GM18861 (cell line): ENCODE measurements around the gene CACNB4.
"Not testable (repeated sequence)": the region's sequence is repeated elsewhere in the genome, so short reads cannot be mapped to it uniquely, and the experiment has no call there.

Experiments used
- ATAC-seq: cut with Tn5 transposase; IDR thresholded peaks from one replicate; pipeline ENCODE4 v1.9.1; 2021; ENCODE audit not compliant: unreplicated experiment

CACNB4 gene

DNA sequence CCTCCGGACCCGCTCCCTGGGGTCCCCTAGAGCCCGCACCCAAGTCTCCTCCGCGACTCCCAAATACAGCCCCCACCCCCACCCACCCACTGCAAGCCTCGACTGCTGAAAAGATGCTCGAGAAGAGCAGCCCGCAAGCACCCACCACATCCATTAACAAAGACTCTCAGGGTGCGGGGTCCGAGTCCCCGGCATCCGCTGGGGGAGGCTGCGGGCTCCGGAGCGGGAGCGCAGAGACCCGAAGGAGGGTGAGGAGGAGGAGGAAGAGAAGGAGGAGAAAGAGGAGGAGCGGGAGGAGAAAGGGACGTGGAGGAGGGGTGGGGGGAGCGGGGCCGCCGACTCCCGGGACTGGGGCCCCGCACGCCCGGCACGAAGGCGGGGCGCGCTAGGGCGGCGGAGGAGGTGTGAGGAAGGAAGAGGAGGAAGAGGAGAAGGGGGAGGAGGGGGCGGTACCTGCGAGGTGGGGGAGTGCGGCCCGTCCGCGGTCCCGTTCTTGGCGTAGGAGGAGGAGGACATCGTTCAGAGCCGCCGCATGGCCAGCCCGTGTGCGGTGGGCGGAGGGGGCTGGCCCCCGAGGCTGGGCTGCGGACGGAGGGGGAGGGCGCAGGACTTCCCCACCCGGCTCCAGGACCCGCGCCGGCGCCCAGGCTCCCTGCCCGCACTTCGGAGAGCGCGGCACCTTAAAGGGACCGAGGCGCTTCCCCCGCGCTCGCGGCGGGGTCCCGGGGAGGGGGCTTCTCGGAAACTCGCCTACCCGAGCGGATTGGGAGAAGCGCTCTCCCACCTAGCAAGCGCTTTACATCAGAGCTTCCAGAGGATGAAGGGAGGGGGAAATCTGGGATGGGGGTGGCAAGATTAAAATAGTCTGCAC is at the start of gene CACNB4:
TSS of gene CACNB4 (minus strand) at position 549 of the 871 bp plus-strand sequence.
- ATAC-seq: no peak

DNA sequence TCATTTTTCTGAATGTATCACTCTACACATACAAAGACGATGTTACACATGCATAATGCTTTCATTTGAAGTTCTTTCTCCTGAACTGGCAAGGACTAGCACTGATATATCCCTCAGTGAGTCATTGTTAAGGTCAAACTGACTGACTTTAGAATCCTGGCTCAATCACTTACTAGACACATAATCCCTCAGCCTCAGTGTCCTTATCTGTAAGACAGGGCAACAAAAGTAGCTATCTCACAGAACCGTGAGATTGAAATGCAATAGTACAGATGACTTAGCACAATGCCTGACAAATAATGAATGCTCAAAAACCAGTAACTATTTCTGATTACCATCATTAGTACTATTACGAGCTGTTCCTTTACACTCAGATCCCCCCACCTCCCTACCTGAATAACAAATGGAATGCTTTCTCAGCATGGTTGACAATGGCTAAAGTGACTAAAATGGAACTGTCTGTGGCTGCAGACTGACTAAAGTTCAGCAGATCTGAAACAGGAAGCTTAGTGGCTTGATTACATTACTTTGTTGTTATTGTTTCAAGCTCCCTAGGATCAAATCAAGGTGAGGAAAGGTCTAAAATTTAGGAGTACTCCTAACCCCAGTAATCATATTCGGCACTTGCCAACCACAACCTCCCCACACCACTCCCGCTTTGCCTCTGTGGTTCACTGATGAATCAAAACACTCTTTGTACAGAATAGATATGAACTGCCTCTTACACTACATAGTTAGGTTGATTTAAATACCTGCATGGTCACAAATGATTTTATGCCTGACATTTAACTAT is 35.8 kb upstream of the CACNB4 start:
- peak; percentile 71 for ATAC-seq

DNA sequence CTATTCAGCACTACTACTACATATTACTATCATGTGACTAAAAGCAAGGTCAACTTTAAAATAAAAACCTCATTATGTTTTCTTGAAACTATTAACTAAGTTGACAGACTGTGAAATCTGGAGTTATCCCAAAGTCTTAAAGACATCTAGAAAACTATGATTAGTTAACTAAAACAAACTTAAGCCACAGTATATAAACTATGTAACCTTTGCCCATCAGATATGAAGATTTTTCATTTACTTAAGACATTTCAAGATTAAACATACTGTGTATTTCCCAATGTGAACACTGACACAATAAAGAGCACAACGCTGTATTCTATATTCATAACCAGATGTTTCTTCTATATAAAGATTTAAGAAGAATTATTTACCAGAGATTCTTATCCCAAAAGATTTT is 33.5 kb upstream of the CACNB4 start:
- ATAC-seq: no peak

DNA sequence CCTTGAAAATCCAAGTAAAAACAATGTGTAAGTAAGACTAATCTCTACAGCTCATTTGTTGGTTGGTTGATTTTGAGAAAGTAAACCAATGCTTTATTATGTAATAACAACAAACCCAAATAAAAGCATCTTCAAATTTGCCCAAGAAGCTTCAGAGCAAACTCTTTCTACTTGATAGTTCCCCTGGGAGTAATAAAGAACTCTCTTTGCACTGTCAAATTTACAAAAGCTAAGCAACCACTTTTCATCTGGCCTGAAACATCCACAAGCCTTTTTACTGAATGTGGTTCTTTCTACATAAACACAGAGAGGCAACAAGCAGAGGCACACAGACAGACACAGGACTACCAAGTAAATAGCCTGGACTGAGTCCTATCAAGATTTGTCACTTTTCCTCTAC is 28.8 kb upstream of the CACNB4 start:
- no peak for ATAC-seq

DNA sequence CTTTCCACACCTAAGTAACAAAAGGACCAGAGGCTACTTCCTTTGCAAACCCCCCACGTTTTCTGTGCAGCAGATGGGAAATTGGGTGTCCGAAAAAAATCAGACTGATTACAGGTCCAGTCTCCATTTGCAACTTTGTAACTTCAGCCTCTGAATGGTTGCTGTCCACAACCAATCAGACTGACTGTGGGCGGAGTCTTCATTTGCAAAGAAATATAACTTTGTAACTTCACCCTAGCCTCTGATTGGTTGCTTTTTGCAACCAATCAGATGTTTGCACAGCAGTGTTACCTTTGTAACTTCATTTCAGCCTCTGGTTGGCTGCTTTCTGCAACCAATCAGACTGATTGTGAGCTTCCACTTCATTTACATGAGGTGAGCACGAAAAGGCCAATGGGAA is 27.8 kb upstream of the CACNB4 start:
- ATAC-seq: no peak

DNA sequence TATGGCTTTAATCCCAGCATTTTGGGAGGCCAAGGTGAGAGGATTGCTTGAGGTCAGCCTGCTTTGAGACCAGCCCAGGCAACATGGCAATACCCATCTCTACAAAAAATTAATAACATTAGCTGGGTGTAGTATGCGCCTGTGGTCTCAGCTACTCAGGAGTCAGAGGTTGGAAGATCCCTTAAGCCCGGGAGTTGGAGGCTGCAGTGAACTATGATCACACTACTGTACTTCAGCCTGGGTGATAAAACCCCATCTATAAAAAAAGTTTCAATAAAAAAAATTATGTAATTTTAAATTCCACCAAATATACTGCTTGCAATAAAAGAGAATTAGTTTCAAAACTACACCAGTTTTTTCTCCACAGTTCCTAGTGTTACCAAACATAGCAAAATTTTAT is 23.3 kb upstream of the CACNB4 start:
- no peak for ATAC-seq

DNA sequence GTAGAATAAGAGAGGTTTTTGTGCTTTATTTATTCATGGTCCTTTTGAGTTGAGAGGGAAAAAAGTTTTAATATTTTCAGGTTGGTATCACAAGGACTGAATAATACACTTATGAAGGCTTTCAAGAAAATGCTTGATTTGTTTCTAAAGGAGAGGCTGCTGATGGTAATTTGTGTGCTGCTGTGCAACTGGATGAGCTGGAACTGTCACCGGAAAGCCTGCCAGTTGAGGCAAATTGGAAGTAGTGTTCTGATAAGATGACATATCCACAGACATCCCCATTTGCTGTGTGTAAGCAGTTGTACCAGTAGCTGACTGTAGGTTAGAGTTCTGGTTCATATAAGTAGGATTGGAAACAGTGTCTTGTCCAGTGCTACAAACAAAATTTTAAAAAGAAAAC is 21.6 kb upstream of the CACNB4 start:
- no peak for ATAC-seq

DNA sequence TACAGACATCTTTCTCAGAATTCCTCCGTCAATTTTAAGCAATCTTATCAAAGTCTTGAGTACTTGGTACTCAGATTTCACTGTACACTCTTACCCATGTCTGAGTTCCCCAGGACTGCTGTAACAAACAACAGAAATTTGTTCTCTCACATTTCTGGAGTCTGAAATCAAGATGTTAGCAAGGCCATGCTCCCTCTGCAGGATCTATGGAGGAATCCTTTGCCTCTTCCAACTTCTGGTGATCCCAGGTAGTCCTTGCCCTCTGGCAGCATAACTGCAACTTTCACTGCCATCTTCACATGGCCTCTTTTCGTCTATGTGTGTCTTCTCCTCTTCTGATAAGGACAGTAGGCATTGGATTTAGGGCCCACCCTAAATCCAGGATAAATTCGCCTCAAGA is 17.1 kb upstream of the CACNB4 start:
- ATAC-seq: no peak

DNA sequence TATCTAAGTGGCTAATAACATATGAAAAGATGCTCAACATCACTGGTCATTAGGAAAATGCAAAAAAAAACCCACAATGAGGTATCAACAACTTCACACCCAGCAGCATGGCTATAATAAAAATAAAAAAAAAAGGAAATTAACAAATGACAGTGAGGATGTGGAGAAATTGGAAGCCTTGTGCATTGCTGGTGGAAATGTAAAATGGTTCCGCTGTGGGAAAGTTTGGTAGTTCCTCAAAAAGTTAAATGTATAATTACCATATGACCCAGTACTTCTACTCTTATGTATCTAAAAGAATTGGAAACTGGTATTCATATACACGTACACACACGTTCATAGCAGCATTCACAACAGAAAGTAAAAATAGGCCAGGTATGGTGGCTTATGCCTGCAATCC is 15.5 kb upstream of the CACNB4 start:
- no peak for ATAC-seq

DNA sequence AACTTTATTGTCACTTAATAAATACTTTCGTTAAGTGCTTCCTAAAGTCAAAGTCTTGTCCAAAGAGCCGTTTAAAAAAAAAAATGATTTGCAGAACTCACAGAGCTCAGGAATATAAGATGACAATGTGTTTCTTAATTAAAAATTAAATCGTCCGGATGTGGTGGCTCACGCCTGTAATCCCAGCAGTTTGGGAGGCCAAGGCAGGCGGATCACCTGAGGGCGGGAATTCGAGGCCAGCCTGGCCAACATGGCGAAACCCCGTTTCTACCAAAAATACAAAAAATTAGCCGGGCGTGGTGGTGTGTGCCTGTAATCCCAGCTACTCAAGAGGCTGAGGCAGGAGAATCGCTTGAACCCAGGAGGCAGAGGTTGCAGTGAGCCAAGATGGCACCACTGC is 8.3 kb upstream of the CACNB4 start:
- not testable (repeated sequence) for ATAC-seq

DNA sequence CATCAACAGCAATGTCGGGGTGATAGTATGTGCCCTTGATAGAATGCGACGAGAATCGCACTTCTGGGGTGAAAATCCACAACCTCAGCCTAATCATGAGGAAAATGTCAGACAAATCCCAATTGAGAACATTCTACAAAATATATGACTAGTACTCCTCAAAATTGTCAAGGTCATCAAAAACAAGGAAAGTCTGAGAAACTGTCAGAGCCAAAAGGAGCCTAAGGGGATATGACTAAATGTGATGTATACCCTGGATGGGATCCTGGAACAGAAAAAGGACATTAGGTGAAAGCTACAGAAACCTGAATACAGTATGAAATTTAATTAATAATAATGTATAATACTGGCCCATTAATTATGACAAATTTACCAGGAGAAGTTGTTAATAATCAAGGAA is 7.6 kb upstream of the CACNB4 start:
- ATAC-seq: no peak

DNA sequence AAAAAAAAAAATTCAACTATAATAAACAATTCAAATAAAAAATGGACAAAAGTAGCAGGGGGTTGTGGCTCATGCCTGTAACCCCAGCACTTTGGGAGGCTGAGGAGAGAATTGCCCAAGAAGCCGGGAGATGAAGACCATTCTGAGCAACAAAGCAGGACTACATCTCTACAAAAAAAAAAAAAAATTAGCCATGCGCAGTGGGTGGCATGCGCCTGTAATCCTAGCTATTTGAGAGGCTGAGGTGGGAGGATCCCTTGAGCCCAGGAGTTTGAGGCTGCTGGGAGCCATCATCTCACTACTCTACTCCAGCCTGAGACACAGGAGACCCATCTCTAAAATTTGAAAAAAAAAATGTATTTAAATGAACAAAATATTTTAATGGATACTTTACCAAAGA is 4.4 kb upstream of the CACNB4 start:
- ATAC-seq: no peak

DNA sequence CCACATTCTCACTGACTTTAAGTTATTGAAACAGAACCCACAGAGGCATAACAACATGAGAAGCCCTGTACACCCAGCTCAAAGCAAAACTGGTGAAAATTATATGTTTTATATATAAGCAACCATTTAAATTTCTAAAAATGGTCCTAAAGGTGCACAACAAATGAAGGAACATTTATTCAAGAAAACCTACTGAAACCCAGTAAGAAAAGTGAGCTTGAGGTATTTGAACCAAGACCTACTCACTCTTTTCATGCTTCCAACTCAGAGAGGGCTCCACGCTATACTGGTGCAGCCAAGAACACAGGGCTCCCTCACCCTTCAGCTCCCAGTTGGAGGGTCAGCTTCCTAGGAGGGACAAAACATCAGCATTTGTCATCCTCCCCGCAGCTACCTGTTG is 2.1 kb upstream of the CACNB4 start:
- ATAC-seq: no peak

DNA sequence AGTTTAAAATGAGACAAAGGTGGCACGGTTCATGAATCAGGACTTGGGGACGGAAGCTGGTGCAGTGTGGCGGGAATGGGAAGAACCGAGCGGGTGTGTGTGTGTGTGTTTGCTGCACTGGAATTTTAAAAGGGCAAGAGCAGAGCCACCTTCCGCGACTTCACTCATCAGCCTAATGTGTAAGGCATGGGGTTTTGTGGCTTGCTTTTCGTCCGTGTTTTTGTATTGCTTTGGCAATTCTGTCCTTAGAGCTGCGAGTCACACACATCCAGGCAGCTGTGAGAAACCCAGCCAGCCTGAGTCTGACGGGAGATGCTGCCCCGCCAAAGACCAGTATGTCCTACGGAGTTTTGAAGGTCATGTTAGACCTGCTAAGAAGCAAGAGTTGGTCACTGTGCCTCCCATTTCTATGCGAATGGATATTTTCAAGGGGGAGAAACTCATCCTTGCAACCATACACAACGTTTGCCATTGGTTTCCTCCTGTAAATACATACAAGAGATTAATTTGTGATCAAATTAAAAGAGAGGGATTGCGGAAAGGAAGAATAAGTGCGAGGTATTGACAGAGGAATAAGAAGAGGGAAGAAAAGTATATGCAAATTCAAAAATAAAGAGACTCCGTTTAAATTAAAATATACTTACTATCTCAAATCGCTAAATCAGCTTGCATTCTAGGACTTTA is 665 bp upstream of the CACNB4 start:
- no peak for ATAC-seq

DNA sequence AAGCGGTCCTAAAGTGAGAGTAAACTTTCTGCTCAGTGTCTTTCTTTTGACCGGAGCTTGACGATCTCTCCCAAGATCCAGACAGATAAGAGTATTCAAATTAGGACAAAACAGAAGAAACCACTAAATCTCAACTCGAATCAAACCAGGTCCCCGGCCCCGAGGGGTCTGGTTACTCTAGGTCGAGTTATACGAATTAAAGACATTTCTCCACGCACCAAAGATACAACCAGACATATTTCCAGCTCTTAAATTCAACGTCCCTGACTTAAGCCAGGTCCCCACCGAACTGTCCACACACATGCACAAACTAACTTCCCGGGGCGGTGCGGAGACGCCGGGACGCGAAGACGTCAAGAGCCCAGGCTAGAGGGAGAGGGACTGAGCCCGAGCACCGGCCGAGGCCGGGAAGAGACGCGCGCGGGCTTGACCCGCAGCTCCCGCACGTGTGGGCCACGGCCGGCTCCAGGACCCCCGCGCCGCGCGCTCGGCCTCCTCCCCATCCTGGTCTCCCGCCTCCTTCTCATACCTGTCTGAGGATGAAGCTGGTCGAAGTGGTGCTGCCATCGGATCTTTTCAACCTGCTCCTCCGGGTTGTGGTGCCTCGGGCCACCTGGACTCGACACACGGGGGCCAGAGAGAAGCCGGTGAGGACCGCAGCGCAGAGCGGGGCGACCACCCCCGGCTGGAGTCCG is 896 bp downstream of the CACNB4 start:
- no peak for ATAC-seq

DNA sequence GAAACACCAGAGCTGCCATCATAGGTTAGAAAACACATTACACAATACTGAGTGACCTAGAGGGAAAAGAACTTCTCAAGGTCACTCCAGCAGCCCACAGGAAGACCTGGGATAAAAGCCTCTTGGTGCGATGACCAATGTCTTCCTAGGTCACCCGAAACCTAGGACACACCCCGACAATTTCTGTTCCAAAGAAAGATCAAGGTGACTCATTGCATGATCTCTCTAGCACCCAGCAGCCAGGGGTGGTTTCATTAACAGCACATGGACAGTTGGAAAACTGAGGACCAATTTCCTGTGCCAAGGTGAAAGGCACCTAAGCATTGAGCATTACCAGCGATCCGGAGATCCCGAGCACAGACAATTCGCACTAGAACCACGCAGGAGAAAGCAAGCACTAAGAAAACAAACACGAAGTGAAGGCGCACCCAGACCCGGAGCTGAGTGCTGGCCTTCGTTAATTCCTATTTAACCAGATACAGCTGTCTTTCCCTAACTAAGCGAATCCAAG is 1.5 kb downstream of the CACNB4 start:
- ATAC-seq: no peak

DNA sequence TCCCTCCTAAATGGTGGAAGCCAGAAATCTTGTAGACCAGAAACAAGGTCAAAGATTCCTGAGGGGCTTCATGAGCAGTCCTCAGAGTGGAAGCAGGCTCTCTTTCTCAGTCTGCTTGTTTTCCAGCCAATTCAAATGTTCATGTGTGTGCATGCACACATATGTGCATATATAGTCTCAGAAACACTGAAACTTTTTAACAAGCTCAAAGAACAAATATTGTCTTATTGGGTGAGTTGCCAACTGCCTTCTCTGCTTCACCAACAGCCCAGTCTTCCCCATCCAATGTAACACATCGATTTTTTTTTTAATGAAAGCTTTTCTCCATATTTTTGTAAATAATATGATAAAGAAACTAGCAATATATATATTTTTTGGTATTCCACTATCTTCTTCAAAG is 3.7 kb downstream of the CACNB4 start:
- no peak for ATAC-seq

DNA sequence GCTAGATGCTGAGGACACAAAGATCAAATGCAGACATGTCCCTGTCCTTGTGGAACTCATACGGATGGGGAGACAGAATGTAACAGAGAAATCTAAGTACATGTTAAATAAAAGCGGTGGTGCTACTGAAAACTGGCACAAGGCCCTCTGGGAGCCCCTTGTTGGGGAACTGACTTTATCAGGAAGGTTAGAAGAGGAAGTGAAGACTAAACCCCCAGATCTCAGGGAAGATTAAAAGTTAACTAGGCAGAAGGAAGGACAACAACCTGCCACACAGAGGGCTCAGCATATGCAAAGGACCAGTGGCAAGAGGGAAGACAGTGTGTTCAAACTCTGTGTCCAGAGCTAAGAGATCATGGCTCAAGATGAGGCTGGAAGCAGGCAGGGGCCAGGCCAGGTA is 4.8 kb downstream of the CACNB4 start:
- ATAC-seq: no peak

DNA sequence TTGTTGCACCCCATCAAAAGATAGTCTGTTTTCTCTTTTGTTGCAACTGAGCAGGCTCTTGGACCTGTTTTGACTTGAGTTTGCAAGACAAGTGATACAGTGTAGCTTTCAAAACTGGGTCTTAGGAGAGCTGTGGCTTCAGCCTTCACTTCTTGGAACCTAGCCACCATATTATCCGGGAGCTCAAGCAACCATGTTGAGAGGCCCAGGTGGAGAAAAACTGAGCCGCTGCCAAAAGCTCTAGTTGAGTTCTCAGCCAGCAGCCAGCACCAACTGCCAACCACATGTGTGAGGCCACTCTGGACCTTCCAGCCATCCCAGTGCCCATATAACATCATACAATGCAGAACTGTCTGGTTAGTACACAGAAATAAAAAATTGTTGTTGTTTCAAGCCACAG is 5.4 kb downstream of the CACNB4 start:
- ATAC-seq: no peak

DNA sequence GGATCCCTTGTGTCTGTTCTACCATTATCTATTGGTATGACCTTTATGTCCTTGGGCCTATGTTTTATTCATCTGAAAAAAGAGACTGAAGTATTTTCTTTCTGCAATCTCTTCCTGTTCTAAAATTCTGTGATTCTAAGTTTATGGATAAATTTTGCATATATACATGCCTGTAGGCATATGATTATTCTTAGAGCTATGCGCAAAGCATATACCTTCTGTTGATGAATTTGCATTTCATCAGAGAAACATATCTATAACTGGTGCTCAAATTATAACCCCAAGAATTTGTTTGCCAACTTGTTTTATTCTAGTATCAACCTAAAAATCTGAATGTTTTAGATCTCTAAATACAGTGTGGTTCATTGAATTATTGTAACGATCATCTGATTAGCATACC is 6.7 kb downstream of the CACNB4 start:
- no peak for ATAC-seq

DNA sequence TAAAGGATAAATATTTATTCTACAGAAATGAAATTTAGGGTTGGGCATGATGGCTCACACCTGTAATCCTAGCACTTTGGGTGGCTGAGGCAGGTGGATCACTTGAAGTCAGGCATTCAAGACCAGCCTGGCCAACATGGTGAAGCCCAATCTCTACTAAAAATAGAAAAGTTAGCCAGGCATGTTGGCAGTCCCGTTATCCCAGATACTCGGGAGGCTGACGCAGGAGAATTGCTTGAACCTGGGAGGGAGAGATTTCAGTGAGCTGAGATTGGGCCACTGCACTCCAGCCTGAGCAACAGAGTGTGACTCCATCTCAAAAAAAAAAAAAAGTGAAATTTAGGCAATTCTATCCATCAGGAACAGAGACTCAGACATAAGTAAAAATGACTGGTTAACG is 8.1 kb downstream of the CACNB4 start:
- ATAC-seq: not testable (repeated sequence)
